HG03432 (cell line): ENCODE measurements around the gene ACOX1.

Experiments used
- ATAC-seq: cut with Tn5 transposase; IDR thresholded peaks from one replicate; pipeline ENCODE4 v1.9.1; 2021; ENCODE audit warnings: mild to moderate bottlenecking, moderate library complexity; ENCODE audit not compliant: unreplicated experiment

ACOX1 gene

DNA sequence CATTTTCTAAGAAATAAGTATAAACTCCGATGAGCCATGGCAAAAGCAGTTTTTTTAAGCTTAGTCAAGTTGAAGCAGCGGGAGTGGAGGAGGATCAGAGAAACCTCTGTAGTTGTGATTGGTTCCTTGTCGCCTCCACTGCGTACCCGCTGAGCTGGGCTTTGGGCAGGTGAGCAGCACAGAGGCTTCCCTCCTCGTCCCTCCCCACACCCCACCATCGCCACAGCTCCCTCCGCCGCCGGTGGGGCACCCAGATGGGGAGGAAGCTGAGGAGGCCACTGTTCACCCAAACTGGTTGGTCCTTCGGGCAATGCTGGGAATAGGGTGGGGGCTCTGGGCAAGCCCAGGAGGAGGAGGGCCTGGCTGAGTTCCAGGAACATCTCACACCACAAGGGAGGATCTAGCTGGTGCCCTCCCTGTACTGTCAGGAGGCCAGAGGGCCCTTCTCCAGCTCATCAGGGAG lies 69.1 kb downstream of the ACOX1 start:
- ATAC-seq = no peak

DNA sequence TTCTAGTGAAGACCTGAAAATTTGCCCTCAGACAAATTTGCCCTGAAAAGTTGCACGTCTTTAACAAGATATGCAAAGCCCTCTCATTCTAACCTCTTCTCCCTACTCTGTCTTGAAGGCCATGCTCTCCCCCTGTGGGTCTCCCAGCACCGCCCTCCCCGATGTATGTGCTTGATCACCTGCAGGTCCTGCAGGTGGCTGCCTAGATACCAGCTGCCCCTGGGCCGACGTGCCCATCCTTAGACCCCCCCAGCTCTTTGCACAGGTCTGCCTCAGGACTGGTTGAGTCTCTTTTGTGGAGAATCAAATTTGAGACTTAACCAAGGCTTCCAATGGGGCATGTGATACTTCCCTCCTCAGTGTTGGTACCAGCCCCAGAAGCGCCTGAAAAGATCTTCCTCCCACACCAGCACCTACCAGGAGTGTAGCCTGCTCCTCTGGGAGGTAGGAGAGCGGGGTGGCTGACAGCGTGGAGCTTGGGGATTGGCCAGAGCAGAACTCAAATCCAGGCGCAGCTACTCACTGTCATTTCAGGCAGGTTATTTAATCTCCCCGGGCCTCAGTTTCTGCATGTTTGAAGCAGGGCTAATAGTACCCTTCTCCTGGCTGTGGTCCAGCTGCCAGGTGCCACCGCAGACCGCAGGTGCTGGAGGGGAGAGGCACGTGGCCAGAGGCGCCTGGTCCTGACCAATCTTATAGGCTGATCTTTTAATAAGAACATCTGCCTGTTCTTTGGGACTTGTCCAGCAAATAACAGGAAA lies 69.7 kb downstream of the ACOX1 start:
- no peak for ATAC-seq

DNA sequence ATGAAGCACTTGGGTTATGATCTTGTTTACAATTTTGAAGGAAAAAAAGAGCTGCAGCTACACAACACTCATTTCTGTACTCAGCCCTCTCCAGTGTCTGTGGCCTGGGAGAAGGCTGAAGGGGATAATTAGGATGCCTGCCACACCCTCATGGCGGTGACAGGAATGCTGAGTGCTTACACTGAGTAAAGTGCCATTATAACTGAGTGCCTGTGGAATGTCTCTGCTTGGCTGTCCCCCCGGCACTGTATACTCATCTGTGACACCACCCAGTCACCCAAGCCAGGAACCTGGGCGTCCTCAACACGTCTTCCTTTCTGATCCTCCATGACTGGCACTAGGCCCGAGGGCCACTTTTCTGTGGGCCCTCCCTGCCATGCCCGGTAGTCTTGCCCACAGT lies 70.8 kb downstream of the ACOX1 start:
- ATAC-seq = no peak

DNA sequence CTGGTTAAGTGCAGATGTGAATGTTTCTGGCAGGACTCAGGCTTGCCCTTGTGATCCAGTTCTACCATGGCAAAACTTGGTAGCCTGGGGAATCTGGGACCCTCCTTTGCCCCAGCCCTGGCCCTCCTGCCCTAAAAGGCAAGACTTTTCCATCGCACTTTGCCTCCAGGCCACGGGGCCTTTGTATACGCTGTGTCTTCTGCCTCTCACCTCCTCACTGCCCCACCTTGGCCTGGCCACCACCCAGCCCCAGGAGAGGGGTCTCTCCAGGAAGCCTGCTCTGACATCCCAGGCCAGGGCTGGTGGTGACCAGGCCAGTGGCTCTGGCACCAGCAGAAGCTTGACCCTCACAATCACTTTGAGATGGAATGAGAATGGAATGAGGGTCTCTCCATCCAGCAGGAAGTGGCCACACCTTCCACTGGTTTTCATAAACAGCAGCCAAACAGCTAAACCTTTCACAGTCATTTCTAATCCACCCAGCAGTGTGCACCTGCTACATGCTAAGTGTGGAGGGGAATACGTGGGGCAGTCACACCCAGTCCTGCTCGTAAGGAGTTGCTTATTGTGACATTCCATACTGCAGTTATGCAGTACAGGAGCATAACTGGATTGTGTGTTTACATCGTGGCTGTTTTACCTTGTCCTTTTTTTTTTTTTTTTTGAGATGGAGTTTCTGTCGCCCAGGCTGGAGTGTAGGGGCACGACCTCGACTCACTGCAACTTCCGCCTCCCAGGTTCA lies 72.7 kb downstream of the ACOX1 start:
- ATAC-seq = no peak

DNA sequence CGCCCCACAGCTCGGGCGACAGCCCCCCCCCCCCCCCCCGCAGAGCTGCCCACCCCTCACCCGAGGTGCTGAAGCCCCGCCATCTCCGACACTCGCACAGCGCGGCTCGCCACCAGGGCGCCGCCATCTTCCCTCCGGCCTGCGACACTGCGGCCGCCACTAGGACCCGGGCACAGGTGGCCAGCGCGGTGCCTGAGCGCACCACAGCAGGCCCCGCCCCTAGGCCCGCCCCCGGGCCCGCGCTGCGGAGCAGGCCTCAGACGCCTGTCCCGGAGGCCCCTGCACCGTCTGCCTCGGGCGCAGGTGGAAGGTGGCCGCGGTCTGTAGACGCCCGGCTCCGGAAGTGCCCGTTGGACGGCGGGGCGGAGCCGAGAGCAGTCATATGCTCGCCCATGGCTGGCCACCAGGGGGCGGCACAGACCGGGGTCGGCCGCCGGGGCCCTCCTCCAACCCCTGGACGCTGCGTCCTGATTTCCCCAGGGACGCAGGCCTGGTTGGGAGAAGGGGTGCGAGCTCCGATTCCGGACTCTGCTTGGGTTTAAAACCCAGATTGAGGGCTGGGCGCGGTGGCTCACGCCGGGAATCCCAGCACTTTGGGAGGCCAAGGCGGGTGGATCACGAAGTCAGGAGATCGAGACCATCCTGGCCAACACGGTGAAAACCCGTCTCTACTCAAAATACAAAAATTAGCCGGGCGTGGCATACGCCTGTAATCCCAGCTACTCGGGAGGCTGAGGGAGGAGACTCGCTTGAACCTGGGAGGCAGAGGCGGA lies 74.0 kb downstream of the ACOX1 start, which contains the start of gene MRPL38:
MRPL38 (minus strand) TSS at position 136 of the 773 bp plus-strand sequence; CDS start at position 127, 9 bp downstream.
- peak; percentile 93 for ATAC-seq

DNA sequence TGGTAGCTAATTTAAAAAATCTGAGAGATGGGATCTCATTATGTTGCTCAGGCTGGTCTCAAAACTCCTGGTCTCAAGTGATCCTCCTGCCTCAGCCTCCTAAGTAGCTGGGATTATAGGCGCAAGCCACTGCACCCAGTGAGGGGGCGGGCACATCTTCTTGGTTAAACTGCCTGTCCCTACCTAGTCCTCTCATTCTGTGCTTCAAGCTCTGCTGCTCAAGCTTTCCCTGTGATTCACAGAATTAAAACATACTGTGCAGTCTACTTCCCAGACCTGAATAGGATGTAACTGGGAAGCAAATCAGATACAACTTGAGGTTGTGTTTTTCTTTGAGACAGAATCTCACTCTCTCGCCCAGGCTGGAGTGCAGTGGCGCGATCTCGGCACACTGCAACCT lies 76.6 kb downstream of the ACOX1 start:
- ATAC-seq = no peak

DNA sequence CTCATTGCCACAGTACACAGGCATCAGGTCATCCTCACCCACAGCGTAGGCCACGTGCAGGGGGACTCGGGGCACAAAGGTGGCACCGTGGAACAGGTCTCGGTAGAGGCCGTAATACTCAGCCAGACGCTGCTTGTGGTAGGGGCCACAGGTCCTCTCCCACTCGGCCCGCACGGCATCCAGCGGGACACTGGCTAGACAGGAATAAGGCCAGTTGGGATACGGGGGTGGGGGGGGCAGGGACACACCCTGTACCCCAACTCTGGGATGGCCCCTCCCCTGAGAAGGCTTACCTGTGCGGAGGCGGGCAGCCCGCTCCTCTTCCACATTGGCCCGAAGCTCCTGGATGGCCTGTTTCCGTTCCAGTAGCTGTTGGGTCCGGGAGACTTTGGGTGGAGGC lies 77.2 kb downstream of the ACOX1 start:
- no peak for ATAC-seq

DNA sequence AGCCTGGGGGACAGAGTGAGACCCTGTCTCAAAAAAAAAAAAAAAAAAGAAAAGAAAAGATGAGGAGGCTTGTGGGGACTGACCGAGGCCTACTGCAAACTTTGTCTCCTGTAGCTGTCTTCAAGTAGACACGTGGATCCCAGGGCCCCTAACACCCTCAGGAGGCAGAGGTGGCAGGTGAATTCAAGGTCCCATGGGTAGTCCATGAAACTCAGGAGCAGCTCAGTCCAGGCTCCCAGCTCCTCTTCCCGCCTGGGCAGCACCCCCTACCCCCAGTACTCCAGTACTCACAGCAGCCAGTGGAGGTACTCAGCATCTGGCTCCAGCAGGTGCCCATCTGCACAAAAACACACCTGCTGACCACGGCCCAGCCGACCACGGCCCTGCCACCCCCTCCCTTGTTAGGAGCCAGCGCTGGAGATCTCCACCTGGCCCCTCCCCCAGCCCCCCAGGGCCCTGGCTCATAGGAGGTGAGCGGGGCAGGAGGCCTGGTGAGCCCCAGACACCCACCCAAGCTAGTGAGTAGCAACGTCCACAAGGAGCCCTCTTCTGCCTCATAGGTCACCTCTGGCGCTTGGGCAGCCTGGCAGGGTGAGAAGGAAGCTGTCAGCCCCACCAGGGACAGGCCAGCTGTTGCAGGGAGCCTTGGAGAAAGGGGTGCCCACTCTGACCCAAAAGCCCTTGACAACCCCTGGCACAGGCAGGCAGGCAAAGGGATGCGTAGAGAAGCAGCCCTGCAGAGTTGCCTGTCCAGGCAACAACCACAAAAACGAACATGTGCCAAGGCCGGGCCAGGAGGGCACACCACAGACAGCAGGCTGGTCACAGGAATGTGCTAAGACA lies 78.1 kb downstream of the ACOX1 start:
- ATAC-seq = no peak

DNA sequence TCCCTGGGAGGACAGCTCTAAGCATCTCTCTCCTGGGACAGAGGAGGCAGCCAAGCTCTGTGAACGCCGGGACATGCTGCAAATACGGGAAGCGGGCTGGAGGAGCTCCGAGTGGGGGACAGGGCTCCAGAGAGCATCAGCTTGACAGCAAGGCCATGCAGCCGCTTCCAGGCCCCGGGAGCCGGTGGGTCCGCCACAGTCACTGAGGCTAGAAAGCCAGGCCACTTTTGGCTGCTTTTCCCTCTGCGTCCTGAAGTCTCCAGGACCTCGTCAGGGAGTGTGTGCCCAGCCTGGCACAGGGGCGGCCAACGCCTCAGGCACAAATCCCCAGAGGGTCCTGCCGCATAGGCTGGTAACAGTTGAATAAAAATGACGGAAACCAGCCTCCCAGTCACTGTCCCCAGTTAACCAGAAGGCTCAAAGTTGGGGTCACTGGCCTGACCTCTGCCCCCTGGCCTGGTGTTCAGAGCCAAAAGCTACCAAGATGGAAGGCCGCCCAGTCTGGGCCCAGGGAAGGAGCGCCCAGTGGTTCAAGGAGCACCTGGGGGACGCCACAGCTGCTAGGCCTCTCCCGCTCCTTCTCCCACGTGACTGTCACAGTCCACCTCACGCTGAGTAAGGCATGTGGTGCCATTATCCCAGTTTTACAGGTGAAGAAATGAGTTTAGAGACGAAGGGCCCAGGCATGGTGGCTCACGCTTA lies 79.0 kb downstream of the ACOX1 start:
- no peak for ATAC-seq

DNA sequence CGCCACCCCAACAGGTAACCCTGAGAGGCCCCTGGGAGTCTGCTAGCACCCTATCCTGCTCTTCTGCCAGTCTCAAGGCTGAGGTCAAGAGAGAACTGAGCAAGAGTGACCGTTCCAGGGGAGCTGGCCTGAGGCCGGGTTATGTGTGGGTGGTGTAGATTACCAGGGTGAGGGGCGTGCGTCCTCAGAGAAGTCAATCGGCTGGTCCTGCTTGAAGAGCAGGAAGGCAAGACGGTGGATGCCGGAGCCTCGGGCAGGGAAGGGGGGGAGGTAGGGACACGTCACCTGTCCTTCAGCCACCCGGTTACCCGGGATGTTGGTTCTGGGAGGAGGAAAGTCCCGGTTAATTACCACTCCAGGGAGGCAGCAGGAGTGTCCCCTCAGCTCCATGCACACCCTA lies 79.6 kb downstream of the ACOX1 start:
- no peak for ATAC-seq

DNA sequence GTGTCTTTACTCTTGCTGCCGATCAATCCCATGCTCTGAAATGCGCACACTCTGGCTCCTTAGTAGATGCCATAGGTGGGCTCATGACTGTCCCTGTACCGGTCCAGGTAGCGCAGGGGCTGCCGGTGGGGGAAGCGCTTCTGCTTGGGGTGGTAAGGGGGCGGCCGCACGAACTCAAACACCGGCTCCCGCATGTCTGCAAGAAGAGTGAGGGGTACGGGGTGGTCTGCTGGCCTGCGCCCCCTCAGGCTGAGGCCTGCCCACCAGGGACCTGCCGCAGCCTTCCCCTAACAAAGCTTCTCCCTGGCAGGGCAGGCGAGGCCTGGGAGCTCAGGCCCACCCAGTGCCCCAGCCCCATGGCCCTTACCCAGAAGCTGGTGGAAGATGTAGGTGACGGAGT lies 80.2 kb downstream of the ACOX1 start:
- ATAC-seq = no peak

DNA sequence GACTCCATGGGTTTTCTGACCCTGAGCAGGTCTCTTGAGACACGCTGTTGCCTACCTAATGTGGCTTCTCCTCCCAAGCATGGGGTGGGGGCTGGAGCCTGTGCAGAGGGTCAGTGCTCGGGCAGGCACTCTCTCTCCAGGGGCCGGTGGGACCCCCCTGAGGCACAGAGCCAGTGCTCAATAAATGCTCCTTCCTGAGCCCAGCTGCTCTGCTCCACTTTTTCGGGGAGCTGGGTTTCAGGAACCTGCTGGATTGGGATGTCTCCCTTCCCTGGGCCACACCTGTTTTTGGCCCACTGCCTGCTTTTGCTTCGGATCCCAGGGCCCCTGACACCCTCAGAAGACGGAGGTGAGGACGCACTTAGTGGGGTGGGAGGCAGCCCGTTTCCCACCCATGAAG lies 80.9 kb downstream of the ACOX1 start:
- no peak for ATAC-seq

DNA sequence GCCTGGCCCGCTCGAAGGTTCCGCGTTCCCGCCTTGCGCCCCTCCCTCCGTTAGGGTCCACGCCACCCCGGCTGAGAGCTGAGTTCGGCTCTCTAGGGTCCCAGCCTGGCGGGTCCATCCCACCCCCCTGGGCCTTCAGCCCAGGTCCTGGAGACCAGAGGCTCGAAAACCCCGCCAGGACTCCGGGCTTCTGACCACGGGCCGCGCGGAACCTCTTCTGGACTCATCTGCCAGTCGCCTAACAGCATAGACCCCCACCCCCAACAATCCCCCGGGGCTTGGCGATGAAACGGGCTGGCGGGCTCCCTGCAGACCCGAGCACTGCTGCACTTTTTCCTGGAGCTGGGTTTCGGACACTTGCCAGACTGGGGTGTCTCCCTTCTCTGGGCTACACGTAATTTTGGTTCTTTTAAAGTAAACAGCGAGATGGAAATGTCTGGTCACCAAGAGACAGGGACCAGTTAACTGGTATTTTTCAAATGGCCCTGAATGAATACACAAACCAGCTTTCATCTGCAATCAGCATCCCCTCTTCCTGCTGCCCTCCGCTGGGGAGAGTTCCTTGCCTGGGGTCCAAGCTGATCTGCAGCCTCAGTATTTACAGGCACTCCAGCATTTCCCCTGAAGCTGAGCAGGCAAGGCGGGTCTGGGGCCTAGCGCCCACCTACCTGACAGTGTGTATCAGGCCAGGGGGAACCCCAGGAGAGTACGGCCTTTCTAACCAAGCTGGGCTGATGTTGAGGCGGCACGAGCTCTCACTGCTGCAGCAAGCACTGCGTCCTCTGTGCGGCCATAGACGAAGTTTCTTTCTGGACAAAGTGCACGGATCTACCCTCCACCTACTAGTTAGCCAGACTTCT lies 81.6 kb downstream of the ACOX1 start:
- ATAC-seq = no peak

DNA sequence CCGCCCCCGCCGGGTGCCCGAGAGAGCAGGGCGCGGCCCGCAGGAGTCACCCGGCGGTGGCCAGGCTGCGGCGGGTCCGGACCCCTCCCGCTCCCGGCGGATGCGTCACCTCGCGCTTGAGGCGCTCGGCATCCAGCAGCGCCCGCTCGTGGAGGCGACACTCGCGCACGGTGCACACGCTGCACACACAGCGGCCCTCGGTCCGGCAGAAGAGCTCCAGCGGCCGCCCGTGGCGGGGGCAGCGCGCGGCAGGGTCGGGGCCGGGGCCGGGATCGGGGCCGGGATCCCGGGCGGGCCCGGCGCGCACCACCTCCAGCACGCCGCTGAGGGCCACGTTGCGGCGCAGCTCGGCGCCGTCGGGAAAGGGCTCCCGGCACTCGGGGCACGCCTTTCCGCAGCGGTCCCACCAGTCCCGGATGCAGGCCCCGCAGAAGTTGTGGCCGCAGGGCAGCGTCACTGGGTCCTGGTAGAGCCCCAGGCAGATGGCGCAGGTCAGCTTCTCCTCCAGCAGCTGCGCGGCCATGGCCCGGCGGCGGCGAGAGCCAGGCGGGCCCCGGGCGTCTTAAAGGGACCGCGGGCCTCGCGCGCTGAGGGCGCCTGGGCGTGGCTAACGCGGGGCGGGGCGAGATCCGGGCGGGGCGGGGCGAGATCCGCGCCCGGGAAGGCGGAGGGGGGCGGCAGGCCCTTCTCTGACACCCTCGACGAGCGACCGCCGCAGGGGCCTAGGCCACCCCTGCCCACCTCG lies 82.4 kb downstream of the ACOX1 start, which contains the start of gene TRIM65:
TRIM65 (minus strand) TSS at position 537 of the 745 bp plus-strand sequence; CDS start at position 523, 14 bp downstream.
- ATAC-seq = peak; percentile 76

DNA sequence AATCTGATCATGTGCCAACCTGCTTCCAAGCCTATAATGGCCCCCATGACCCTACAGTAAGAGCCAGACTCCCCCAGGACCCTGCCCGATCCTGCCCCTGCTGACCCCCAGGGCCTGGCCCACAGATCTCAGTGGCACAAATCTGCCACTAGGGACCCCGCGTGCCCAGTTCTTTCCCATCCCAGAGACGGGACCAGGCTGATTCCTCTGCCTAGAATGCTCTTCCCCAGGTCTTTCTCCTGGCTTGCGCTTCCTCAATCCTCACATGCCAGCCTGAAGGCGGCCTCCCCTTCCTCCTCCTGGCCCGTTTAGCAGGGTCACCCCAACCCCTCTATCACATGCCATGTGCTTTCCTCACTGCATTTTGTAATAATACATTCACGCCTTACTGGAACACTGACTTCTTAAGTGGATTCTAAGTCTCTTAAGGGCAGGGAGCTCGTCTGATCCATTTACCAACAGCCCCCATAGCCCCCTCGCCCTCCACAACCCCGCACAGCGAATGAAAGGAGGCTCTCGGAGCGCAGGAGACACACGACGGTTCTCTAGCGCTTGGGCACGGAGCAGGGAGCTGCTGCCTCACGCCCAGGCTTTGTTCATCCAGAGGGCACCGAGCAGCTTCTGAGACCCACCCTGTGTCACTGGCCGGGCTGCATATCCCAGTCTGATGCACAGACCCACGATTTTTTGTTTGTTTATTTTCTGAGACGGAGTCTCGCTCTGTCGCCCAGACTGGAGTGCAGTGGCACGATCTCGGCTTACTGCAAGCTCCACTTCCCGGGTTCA lies 83.4 kb downstream of the ACOX1 start:
- ATAC-seq = no peak

DNA sequence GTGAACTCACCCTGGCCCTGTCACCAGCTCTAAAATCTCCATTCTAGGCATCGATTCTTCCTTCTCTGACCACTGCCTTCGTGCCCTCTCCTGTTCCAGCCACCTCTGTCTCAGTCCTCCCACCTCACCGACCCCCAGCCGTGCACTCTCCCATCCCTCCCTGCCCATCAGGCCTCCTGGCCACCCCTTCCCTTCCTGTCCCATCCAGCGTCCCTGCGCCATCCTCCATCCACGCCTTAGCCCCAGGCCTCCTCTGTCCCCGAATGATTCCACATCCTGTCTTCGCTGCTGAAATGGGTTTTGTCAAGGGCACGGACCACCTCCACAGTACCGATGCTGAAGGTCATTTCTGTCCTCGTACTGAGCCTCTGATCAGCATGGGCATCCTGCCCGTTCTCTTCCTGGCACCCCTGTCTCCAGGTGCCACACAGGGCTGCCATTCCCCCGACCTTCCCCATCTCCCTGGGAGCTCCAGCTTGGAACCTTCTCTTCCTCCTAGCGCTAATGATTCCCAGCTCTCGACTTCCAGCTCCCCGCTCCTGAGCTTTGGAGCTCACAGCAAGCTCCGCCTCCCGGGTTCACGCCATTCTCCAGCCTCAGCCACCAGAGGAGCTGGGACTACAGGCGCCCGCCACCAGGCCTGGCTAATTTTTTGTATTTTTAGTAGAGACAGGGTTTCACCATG lies 84.8 kb downstream of the ACOX1 start:
- no peak for ATAC-seq
